GM19351 (cell line): ENCODE measurements around the gene CTDSPL.

ENCODE experiments used
- ATAC-seq: cut with Tn5 transposase; IDR thresholded peaks from one replicate; pipeline ENCODE4 v1.9.1; 2021; ENCODE audit warnings: mild to moderate bottlenecking, moderate library complexity; ENCODE audit not compliant: unreplicated experiment

The CTDSPL gene

DNA sequence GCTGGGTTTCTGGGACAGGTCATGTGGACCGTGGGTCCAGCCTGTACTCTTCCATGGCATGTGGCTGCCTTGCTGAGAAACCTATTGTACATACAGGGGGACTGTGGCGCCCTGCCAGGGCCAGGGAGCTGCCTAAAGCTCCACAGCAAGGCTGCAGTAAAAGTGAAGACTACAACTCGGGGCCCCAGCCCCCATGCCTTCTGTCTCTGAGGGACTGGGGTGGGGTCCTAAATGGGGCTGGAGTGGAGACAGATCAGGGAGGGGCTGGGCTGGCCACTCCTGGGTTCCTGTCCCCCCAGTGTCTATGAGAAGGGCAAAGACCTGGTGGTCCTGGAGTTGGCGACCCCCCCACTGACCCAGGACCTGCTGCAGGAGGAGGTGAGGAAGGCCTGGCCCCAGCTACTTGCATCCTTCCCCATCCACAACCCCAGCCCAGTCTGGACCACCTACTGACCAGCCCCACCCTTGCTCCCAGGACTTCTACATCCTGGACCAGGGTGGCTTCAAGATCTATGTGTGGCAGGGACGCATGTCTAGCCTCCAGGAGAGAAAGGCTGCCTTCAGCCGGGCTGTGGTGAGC, 136.2 kb downstream of the CTDSPL start:
- no peak for ATAC-seq

DNA sequence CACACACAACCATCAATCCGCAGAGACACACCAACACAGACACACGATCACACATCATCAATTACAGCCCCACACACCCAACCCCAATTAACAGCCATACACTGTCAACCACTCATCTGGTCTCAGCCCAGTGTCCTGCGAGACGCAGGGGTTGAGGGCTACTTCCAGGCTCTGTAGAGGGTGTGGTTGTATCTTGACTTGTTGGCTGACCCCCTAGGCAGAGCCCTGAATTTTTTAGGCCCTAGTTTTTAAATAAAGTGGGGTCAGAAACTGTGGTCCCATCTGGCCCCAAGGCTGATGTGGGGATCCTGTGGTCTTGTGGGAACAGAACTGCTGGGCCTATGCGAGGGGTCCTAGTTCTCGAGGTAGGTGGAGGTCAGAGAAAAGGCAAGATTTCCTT, 138.2 kb downstream of the CTDSPL start:
- ATAC-seq = no peak

DNA sequence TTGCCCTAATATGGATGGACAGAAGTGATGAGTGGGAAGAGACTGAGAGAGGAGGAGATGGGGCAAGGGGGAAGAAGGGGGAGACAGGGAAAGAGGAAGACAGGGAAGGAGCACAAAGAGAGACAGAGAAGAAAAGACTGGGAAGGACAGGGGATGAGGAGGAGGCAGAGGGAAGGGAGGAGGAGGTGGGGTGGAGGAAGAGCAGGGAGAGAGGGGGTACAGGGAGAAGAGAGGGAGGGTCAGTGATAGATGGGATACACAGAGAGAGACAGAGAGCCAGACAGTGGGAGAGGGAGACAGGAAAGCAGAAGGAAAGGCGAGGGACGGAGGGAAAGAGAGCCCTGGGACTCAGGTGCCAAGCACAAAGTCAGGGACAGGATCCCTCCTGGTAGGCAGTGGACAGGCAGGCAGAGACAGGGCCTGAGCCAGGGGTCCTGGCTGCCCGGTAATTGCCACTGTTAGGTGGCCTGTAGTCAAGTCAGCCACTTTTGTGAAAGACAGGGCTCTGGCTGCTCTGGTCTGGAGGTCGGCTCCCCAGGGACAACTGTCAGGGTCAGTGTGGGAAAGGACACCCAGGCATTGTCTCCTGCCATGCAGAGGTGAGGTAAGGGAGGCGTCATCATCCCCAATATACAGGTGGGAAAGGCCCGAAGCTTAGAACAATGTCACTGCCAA, 138.7 kb downstream of the CTDSPL start:
- ATAC-seq = no peak

DNA sequence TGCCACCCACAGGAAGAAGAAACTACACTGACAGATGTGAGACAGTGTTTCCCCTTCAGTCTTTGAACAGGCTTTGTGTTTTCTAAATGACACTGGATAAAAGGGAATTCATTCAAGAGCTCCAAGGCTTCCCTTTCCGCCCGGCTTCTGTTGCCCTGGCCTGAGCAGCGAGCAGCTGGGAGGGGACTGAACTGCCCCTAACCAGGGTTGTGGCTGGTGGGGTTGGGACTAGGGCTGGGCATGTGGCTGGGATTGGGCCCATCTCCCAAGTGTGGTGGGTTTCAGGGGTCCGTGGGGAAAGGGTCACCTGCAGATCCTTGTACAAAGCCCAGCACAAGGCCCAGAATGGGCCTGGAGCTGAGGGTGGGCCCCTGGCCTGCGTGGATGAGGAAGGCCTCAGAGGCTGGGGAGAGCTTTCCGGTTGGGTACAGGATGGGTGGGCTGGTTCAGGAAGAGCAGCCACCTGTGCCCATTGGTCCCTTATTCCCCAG, 139.3 kb downstream of the CTDSPL start:
- no peak for ATAC-seq

- ATAC-seq = no peak
Measured at GRCh38 chr3:38001456-38002081, 139.9 kb downstream of the CTDSPL start.

DNA sequence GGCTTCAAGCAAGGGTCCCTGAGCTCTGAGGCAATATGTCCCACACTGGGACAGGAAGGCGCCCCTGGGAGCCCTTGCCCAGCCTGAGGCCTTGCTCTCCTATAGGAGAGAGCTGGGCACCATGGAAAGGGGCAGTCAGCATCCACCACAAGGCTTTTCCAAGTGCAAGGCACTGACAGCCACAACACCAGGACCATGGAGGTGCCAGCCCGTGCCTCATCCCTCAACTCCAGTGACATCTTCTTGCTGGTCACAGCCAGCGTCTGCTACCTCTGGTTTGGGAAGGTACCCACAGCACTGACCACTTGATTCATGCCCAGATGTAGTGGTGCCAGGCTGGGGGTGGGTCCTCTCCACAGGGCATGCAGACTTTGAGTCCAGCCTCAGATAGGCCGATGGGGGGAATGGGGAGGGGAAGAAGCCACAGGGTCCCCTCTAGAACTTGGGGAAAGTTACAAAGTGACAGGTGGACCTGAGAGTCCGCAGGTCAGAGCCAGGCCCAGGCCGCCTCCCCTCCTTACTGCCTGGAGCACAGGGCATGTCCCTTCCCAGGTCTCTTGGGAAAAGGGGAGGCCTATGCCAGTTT, 140.7 kb downstream of the CTDSPL start:
- no peak for ATAC-seq

GRCh38 chr3:38002940-38003339, 141.3 kb downstream of the CTDSPL start:
- no peak for ATAC-seq

- peak; percentile 40 for ATAC-seq
Measured at GRCh38 chr3:38003371-38003816, 141.7 kb downstream of the CTDSPL start.

DNA sequence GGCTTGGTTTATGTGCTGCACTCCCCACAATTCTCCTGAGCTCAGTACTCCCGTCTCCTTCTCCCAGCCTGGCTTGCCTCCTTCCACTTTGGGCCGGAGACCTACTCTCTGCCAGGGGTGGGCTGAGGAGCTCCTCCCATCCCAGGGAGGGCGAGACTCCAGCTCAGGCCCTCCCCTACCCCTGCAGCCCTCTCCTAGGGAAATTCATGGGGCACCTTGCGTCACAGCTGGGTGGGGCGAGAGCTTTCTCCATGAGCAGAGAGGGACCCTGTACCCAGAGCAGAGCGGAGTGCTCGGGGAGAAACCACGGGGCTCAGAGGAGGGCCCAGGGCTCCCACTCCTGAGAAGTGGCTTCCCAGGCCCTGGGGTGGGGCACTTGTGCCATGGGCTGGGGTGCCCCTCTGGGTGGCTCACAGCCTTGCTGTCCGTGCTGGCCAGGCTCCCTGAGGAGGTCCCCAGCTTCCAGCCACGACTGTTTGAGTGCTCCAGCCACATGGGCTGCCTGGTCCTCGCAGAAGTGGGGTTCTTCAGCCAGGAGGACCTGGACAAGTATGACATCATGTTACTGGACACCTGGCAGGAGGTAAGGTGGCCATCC, 142.2 kb downstream of the CTDSPL start:
- ATAC-seq = no peak

DNA sequence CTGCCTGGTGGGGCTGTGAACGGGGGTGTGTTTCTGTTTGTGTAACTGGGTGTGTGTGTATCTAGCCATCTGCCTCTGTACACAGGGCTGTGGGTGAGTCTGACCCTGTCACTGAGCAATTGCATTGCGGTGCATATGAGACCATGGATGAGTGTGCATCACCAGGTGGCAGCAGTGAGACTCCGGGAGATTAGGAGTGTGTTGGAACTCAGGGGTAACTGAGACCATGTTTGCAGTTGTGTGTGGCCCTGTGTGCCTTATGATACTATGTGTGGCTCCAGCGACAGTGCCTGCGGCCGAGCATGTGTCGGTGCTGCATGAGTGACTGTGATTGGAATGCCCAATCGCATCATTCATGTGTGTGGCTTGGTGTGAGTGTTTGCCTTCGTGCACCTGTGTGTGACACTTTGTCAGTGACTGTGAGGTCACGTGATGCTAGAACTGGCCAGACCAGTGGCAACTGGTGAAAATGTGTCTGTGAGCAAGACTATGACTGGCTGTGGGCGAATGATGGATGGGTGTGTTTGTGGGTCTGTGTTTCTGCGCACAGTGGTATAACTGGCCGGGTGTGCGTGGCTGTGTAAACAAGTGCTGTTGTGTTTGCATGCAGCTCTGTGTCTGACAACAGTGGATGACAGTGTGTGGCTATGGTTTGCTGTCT, 142.9 kb downstream of the CTDSPL start:
- no peak for ATAC-seq

DNA sequence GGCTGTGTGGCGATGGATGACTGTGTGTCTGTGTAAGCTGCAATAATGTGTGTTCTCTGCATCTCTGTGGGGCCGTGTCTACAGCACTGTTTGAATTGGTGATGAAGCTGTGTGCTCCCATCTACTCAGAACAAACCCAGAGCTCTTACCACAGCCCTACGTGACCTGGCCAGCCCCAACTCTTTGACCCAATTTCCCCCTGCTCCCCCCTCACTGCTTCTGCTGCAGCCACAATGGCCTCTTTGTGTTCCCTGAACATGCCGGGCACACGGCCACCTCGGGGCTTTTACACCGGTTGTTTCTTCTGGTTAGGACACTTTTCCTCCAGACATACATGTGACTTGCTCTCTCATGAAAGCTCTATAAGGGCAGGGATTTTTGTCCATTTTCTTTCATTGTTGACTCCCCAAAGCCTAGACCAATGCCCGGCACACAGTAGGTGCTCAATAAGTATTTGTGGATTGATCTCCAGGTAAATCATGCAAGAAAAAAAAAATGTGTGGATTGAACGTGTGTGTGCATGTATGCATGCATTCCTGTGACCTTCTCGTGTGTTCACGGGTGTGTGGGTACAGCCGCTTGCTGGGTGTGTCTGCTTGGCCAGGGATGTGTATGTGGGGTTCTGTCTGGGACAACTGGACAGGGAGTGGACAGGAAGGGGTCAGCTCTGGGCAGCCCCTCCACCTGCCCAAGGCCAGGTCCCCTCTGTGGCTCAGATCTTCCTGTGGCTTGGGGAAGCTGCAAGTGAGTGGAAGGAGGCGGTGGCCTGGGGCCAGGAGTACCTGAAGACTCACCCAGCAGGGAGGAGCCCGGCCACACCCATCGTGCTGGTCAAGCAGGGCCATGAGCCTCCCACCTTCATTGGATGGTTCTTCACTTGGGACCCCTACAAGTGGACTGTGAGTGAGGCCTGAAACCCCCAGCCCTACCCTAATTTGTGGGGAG, 143.7 kb downstream of the CTDSPL start:
- ATAC-seq = no peak

GRCh38 chr3:38006031-38006430, 144.4 kb downstream of the CTDSPL start:
- no peak for ATAC-seq

DNA sequence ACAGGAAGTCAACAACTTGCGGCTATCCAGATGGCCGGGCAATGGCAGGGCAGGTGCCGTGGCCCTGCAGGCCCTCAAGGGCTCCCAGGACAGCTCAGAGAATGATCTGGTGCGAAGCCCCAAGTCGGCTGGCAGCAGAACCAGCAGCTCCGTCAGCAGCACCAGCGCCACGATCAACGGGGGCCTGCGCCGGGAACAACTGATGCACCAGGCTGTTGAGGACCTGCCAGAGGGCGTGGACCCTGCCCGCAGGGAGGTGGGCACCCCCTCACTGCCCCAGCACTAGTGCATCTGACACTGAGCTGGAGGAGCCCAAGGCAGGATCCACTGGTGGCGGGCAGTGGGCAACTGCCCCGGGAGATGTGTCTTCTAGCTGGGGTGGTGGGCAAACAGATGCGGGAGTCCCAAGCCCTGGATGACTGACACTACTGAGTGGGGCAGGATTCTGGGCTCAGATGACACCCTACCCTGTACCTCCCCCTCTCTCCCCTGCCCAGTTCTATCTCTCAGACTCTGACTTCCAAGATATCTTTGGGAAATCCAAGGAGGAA, 144.8 kb downstream of the CTDSPL start:
- ATAC-seq = no peak

DNA sequence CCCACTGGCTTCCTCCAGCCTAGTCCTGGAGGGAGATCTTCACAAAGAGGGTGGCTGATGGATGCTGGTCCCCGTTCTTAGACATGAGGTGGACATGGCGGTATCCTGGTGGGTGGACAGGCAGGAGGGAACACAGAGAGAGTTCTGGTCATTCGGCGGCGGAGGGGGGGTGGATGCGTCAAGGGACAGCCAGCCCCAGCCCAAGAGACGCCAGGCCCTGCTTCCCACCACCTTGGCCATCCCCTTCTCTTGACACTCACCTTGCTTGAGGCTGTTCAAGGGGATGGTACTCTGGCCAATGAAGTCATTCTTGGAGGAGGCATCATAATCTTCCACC, 146.0 kb downstream of the CTDSPL start:
- no peak for ATAC-seq

DNA sequence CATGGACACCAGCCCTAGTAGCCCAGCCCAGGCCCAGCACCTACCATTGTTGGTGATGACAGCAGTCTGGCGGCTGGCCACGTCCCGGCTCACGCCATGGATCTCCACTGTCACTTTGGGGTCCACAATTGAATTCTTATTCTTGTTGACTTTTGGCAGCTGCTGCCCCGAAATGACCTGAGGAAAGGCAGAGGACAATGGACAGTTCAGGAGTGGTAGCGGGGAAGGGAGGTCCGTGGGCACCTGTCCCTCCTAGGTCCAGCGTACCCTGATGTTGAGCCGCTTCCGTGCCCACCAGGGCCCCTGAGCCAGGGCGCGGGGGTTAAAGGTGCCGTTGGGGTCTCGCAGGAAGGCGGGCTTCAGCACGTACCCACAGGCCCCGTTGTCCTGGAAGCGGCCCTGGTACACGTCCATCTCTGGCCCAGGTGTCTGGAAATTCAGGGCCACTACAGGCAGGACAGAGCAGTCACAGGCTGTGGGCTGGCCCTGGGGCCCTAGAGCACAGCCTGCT, 146.6 kb downstream of the CTDSPL start:
- no peak for ATAC-seq

GRCh38 chr3:38008971-38009580, 147.4 kb downstream of the CTDSPL start:
- no peak for ATAC-seq

GRCh38 chr3:38009807-38010591, 148.3 kb downstream of the CTDSPL start:
- ATAC-seq = no peak

- no peak for ATAC-seq
Measured at GRCh38 chr3:38011111-38011510, 149.4 kb downstream of the CTDSPL start.
